CD4-positive, alpha-beta T cell (primary cell): ENCODE measurements around the gene ZNF831. TPM values are rescaled to one million over a fixed set of nuclear protein-coding genes. Genes with fewer than 3 reads are reported as not detected.

Source experiments
- ATAC-seq: fragments of 200-7000 bp; cut with Tn5 transposase; one replicate; pipeline ENCODE4 v1.10.0; 2022; ENCODE audit warnings: mild to moderate bottlenecking; ENCODE audit not compliant: poor library complexity
- CTCF ChIA-PET: fragments of 350-600 bp; sonication (Branson Sonifier 250); formaldehyde crosslinking; loops from one replicate; lab custom pipeline; 2021; ENCODE audit warnings: antibody characterized with exemption, inconsistent platforms; lab: Charles Lee
- POLR2A ChIA-PET: fragments of 350-600 bp; sonication (Branson Sonifier 250); formaldehyde crosslinking; loops from one replicate; lab custom pipeline; 2021; ENCODE audit warnings: antibody characterized with exemption, inconsistent platforms; lab: Charles Lee
- DNase-seq, 14 experiments: peaks; one replicate each; pipeline ENCODE4 v3.0.0-alpha.2; 2013 to 2020; ENCODE audit warnings: mixed read lengths in 2 of 14
- H3K27ac ChIP-seq, 2 donors: one replicate each; pipeline versions ENCODE4 v1.5.1 to v1.7.0; 2013; ENCODE audit warnings: low read length in 2 of 2, low read depth in 1 of 2, mild to moderate bottlenecking in 1 of 2
- H3K27me3 ChIP-seq, 2 experiments: 1 replicate in 1 of 2; 2 replicates in 1 of 2; pipeline versions ENCODE4 v1.6.1 to v1.7.0; 2013; ENCODE audit warnings: low read length in 2 of 2, control low read depth in 1 of 2, mild to moderate bottlenecking in 1 of 2, moderate library complexity in 1 of 2; ENCODE audit not compliant: insufficient read depth in 2 of 2, control insufficient read depth in 1 of 2
- H3K36me3 ChIP-seq: one replicate; pipeline ENCODE4 v1.6.1; 2013; ENCODE audit warnings: low read length, control low read depth; ENCODE audit not compliant: insufficient read depth
- H3K4me1 ChIP-seq: one replicate; pipeline ENCODE4 v1.6.1; 2013; ENCODE audit warnings: low read length, control low read depth; ENCODE audit not compliant: insufficient read depth
- H3K4me3 ChIP-seq: one replicate; pipeline ENCODE4 v1.5.1; 2013; ENCODE audit warnings: mild to moderate bottlenecking, low read length, moderate library complexity
- H3K9me3 ChIP-seq, 2 experiments: 1 replicate in 1 of 2; 2 replicates in 1 of 2; pipeline versions ENCODE4 v1.6.1 to v1.7.0; 2013; ENCODE audit warnings: low read length in 2 of 2, mild to moderate bottlenecking in 2 of 2, control low read depth in 1 of 2, moderate library complexity in 1 of 2; ENCODE audit not compliant: control insufficient read depth in 1 of 2, insufficient read depth in 1 of 2
- H3K27ac Mint-ChIP-seq: one replicate; pipeline ENCODE4 v1.8.0; 2020; ENCODE audit warnings: mixed read lengths
- H3K27me3 Mint-ChIP-seq: one replicate; pipeline ENCODE4 v1.8.0; 2021; ENCODE audit warnings: mixed read lengths
- H3K36me3 Mint-ChIP-seq: one replicate; pipeline ENCODE4 v1.8.0; 2021; ENCODE audit warnings: low read depth, mixed read lengths
- H3K4me1 Mint-ChIP-seq: one replicate; pipeline ENCODE4 v1.8.0; 2021; ENCODE audit warnings: low read depth, mixed read lengths
- H3K4me3 Mint-ChIP-seq: one replicate; pipeline ENCODE4 v1.8.0; 2020; ENCODE audit warnings: mild to moderate bottlenecking, mixed read lengths
- H3K9me3 Mint-ChIP-seq: one replicate; pipeline ENCODE4 v1.8.0; 2020; ENCODE audit warnings: mixed read lengths
- intact Hi-C, 2 experiments: fragments of 100-400 bp; cut with DNase I in 1 of 2; cut with micrococcal nuclease in 1 of 2; formaldehyde crosslinking; loops; one replicate each; pipeline versions ENCODE4 v1.15.1 to v1.9.0; 2023 to 2025; cut with DNase I, micrococcal nuclease
- total RNA-seq, 174 experiments: library from RNA in 2 of 174; stranded (reverse) in 2 of 174; gene quantifications; one replicate each; pipeline ENCODE4 v1.2.3 and lab custom pipeline; 2021 to 2026
- TF ChIP-seq, protein P1 (sequence below): fragments of 200-600 bp; IDR thresholded peaks from one replicate; pipeline ENCODE4 v1.8.0; 2022; ENCODE audit warnings: antibody characterized with exemption, mild to moderate bottlenecking

The ZNF831 gene
- total RNA-seq, 2 experiments from 2014 or later, result 24.9 to 25.9 TPM

DNA sequence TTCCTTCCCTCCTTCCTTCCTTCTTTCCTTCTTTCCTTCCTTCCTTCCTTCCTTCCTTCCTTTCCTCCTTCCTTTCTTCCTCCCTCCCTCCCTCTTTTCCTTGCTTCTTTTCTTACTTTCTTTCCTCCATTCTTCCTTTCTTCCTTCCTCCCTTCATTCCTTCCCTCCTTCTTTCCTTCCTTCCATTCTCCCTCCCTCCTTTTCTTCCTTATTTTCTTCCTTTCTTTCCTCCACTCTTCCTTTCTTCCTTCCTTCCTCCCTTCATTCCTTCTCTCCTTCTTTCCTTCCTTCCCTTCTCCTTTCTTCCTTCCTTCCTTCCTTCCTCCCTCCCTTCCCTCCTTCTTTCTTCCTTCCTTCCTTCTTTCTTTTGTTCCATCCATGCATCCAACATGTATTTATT lies 101.7 kb downstream of the ZNF831 start:
- intact Hi-C loops, result no loop called here
- Histone ChIP-seq H3K4me1 (no peaks in the 10 kb centered on the region), H3K4me3 (no peak overlapping the region), H3K9me3 (no peaks in the 10 kb centered on the region), H3K36me3 (no peaks in the 10 kb centered on the region), H3K27me3 (no peaks in the 10 kb centered on the region), H3K27ac (no peak overlapping the region)
- ATAC-seq, result no peak
- POLR2A ChIA-PET, result no interaction called here
- TF ChIP-seq, protein P1, sequence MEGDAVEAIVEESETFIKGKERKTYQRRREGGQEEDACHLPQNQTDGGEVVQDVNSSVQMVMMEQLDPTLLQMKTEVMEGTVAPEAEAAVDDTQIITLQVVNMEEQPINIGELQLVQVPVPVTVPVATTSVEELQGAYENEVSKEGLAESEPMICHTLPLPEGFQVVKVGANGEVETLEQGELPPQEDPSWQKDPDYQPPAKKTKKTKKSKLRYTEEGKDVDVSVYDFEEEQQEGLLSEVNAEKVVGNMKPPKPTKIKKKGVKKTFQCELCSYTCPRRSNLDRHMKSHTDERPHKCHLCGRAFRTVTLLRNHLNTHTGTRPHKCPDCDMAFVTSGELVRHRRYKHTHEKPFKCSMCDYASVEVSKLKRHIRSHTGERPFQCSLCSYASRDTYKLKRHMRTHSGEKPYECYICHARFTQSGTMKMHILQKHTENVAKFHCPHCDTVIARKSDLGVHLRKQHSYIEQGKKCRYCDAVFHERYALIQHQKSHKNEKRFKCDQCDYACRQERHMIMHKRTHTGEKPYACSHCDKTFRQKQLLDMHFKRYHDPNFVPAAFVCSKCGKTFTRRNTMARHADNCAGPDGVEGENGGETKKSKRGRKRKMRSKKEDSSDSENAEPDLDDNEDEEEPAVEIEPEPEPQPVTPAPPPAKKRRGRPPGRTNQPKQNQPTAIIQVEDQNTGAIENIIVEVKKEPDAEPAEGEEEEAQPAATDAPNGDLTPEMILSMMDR, result no peak
- DNase-seq, result no peak
- H3K9me3 Mint-ChIP-seq, result no peaks in the 10 kb centered on the region
- no peak overlapping the region for H3K4me3 Mint-ChIP-seq
- H3K27me3 Mint-ChIP-seq, result no peaks in the 10 kb centered on the region
- peaks cover 36% of the 10 kb centered on the region for H3K4me1 Mint-ChIP-seq
- CTCF ChIA-PET, result no interaction called here
- no peak overlapping the region for H3K27ac Mint-ChIP-seq
- H3K36me3 Mint-ChIP-seq, result no peaks in the 10 kb centered on the region

DNA sequence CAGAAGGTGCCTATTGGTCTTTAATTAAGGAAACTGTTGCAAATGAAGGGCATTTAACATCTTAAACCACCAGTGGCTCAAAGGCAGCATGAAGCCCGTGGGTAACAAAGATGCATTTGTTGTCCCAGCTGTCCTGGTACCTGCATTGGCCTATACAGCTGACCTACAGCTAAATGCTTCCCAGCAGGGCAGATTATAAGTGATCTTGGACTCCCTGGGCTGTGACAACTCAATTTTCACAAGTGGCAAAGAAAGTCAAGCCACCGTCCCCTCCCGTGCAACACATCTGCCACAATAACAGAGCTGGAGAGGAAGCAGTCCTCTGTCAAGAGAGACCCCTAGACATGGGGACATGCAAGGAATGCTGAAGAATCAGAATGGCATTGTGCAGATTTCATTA lies 105.2 kb downstream of the ZNF831 start:
- Mint-ChIP-seq H3K9me3 (no peaks in the 10 kb centered on the region), H3K27ac (no peak overlapping the region), H3K27me3 (no peaks in the 10 kb centered on the region), H3K4me1 (peaks cover 23% of the 10 kb centered on the region), H3K4me3 (no peak overlapping the region), H3K36me3 (no peaks in the 10 kb centered on the region)
- Histone ChIP-seq H3K27ac (no peak overlapping the region), H3K4me1 (peaks cover 3% of the 10 kb centered on the region), H3K36me3 (no peaks in the 10 kb centered on the region), H3K27me3 (peaks cover 0 to 5% of the 10 kb centered on the region in 2 experiments), H3K4me3 (no peak overlapping the region), H3K9me3 (no peaks in the 10 kb centered on the region)
- ChIA-PET POLR2A (no interaction called here), CTCF (interaction anchor here (0.6 kb wide), 1 partner anchor 15 kb away, joined by 3 read pairs; no protein-coding TSS in a partner anchor)
- DNase-seq (no peak), ATAC-seq (no peak)
- intact Hi-C loops, result no loop called here
- TF ChIP-seq, protein P1, result no peak

DNA sequence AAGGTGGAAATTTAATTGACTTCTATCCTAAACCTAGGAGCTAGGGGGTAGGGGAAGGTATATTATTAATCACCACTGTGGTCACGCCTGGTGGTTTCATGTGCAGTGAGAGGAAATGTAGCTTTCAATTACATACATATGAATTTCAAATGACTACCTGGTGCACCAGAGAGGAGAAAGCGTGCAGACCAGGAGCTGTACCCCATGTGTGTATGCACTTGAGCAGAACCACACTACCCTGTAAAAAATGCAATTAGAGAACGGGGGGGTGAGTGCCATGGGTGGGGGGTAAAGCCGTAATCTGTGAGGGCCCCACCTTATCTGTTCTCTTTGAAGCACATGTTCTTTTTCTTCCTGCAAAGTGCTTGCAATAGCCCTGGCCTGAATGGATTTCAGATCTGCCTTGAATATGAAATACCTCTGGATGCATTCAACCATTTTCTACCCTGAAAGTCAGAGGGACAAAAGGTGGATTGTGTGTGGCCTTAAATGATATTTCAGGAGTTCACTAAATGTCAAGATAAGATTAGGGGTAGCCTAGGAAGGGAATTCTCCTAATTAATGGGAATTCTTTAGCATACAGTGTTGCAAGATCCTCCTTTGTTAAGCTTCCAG lies 105.9 kb downstream of the ZNF831 start:
- H3K27ac Mint-ChIP-seq, result no peak overlapping the region
- CTCF ChIA-PET, result interaction anchor here (0.6 kb wide), 1 partner anchor 15 kb away, joined by 3 read pairs; no protein-coding TSS in a partner anchor

More for the DNA sequence above, 105.9 kb downstream of the ZNF831 start:
- Histone ChIP-seq H3K4me1 (peaks cover 6% of the 10 kb centered on the region), H3K27me3 (peaks cover 0 to 5% of the 10 kb centered on the region in 2 experiments), H3K9me3 (no peaks in the 10 kb centered on the region), H3K36me3 (no peaks in the 10 kb centered on the region), H3K4me3 (no peak overlapping the region), H3K27ac (no peak overlapping the region)
- Mint-ChIP-seq H3K27me3 (no peaks in the 10 kb centered on the region), H3K4me1 (peaks cover 29% of the 10 kb centered on the region), H3K36me3 (no peaks in the 10 kb centered on the region), H3K9me3 (no peaks in the 10 kb centered on the region), H3K4me3 (no peak overlapping the region)
- POLR2A ChIA-PET, result interaction anchor here (2.6 kb wide), 1 partner anchor 16 kb away, joined by 11 read pairs; no protein-coding TSS in a partner anchor
- intact Hi-C loops, result no loop called here
- TF ChIP-seq, protein P1, result no peak
- no peak for ATAC-seq
- DNase-seq, result no peak
